Osteoblast (primary cell): ENCODE data around the gene RSPH4A. TPM values are rescaled to one million over a fixed set of nuclear protein-coding genes. Genes with fewer than 3 reads are reported as not detected.

Source experiments
- DNase-seq: peaks from one replicate; pipeline ENCODE4 v3.0.0; 2011; ENCODE audit warnings: low spot score, mixed read lengths; ENCODE audit not compliant: insufficient read length; ENCODE audit errors: missing footprints
- H2AFZ ChIP-seq: 2 replicates; pipeline ENCODE4 v1.6.0; 2011; ENCODE audit warnings: mild to moderate bottlenecking, low read length
- H3K27ac ChIP-seq: 2 replicates; pipeline ENCODE4 v1.5.1; 2011; ENCODE audit warnings: mild to moderate bottlenecking, low read depth, low read length, moderate library complexity
- H3K27me3 ChIP-seq: 2 replicates; pipeline ENCODE4 v1.6.0; 2012; ENCODE audit warnings: mild to moderate bottlenecking, control low read depth, inconsistent platforms, low read length, moderate library complexity; ENCODE audit not compliant: insufficient read depth
- H3K36me3 ChIP-seq: 2 replicates; pipeline ENCODE4 v1.5.1; 2011; ENCODE audit warnings: mild to moderate bottlenecking, low read length, control low read depth, moderate library complexity; ENCODE audit not compliant: insufficient read depth
- H3K4me1 ChIP-seq: 2 replicates; pipeline ENCODE4 v1.5.1; 2011; ENCODE audit warnings: mild to moderate bottlenecking, low read length, control low read depth, moderate library complexity; ENCODE audit not compliant: insufficient read depth
- H3K4me2 ChIP-seq: 2 replicates; pipeline ENCODE4 v1.6.0; 2011; ENCODE audit warnings: mild to moderate bottlenecking, low read length; ENCODE audit not compliant: insufficient read depth
- H3K4me3 ChIP-seq: fragments of 200-600 bp; sonication (generic); 3 replicates; pipeline ENCODE4 v1.5.1; 2012; ENCODE audit warnings: mild to moderate bottlenecking, low read length, inconsistent platforms; ENCODE audit not compliant: insufficient read depth
- H3K79me2 ChIP-seq: 2 replicates; pipeline ENCODE4 v1.6.0; 2012; ENCODE audit warnings: mild to moderate bottlenecking, low read length, control low read depth, inconsistent platforms; ENCODE audit not compliant: insufficient read depth
- H3K9me3 ChIP-seq: 2 replicates; pipeline ENCODE4 v1.5.1; 2011; ENCODE audit warnings: low read depth, low read length, control low read depth
- H4K20me1 ChIP-seq: 2 replicates; pipeline ENCODE4 v1.6.0; 2012; ENCODE audit warnings: mild to moderate bottlenecking, low read length, control low read depth; ENCODE audit not compliant: insufficient read depth
- CTCF ChIP-seq: IDR thresholded peaks from 2 replicates; pipeline ENCODE4 v1.5.1; 2011; ENCODE audit warnings: mild to moderate bottlenecking, low read depth, low read length, moderate library complexity; ENCODE audit errors: extremely low read depth
- total RNA-seq: library from RNA; depleted of rRNA; stranded (reverse); fragments of >200 nt; gene quantifications from 2 replicates; pipeline ENCODE4 v1.2.3, GENCODE V29; 2012

Gene RSPH4A
- total RNA-seq, 1 donor, result 0.36 TPM

- no peaks in the 10 kb centered on the region for H4K20me1 ChIP-seq
- peak within 1 kb of the TSS; percentile 52 for H3K27ac ChIP-seq
- peak within 1 kb of the TSS; percentile 100 for H2AFZ ChIP-seq
- no peaks in the 10 kb centered on the region for H3K9me3 ChIP-seq
- peak within 1 kb of the TSS; percentile 98 for H3K4me2 ChIP-seq
- no peaks in the 10 kb centered on the region for H3K36me3 ChIP-seq
- peaks cover 27% of the 10 kb centered on the region for H3K79me2 ChIP-seq
- H3K27me3 ChIP-seq, result peaks cover 9% of the 10 kb centered on the region
- peaks cover 6% of the 10 kb centered on the region for H3K4me1 ChIP-seq
- TF ChIP-seq CTCF, result no peak
- peak within 1 kb of the TSS; percentile 97 for H3K4me3 ChIP-seq
- DNase-seq, result peak; percentile 96
Observed at GRCh38 chr6:116680880-116681672, 64.8 kb downstream of the RSPH4A start, which contains the start of gene KPNA5. TSS of gene KPNA5 (plus strand) at chr6:116681211. CDS start at chr6:116681335, 124 bp downstream.

- no peaks in the 10 kb centered on the region for H4K20me1 ChIP-seq
- no peak overlapping the region for H2AFZ ChIP-seq
- peaks cover 31% of the 10 kb centered on the region for H3K79me2 ChIP-seq
- H3K36me3 ChIP-seq, result no peaks in the 10 kb centered on the region
- H3K27me3 ChIP-seq, result peaks cover 5% of the 10 kb centered on the region
- peaks cover 6% of the 10 kb centered on the region for H3K4me1 ChIP-seq
- H3K9me3 ChIP-seq, result no peaks in the 10 kb centered on the region
- DNase-seq, result peak; percentile 55
- no peak overlapping the region for H3K27ac ChIP-seq
- TF ChIP-seq CTCF, result no peak
- H3K4me3 ChIP-seq, result no peak overlapping the region
- H3K4me2 ChIP-seq, result peak overlapping the region; percentile 98
Observed at GRCh38 chr6:116682334-116682712, 66.0 kb downstream of the RSPH4A start.

Other genes with a start within 250 kb of the RSPH4A start
- 193 and 229 TPM in 2 replicates for gene DSE, start 245.5 kb upstream of the RSPH4A start, total RNA-seq
- 0.72 and 0.88 TPM in 2 replicates for gene CALHM6, start 155.1 kb upstream of the RSPH4A start, total RNA-seq
- gene CALHM5, start 104.8 kb upstream of the RSPH4A start, total RNA-seq, result 14.8 and 16.2 TPM in 2 replicates
- gene TRAPPC3L, start 70.8 kb upstream of the RSPH4A start, total RNA-seq, result under 0.01 and 0.29 TPM in 2 replicates
- gene CALHM4, start 62.7 kb upstream of the RSPH4A start, total RNA-seq, result not detected in 2 replicates
- gene RWDD1, start 45.0 kb upstream of the RSPH4A start, total RNA-seq, result 35.1 and 39.1 TPM in 2 replicates
- 10.9 and 12.4 TPM in 2 replicates for gene ZUP1, start 52.3 kb downstream of the RSPH4A start, total RNA-seq
- gene KPNA5, start 64.7 kb downstream of the RSPH4A start, total RNA-seq, result 10.6 and 11.2 TPM in 2 replicates
- gene FAM162B, start 149.2 kb downstream of the RSPH4A start, total RNA-seq, result 0.36 TPM in 1 of 2 replicates, not detected in the other
- not detected in 2 replicates for gene GPRC6A, start 212.6 kb downstream of the RSPH4A start, total RNA-seq